ENCODE measurements around the gene P2RY14.

DNA sequence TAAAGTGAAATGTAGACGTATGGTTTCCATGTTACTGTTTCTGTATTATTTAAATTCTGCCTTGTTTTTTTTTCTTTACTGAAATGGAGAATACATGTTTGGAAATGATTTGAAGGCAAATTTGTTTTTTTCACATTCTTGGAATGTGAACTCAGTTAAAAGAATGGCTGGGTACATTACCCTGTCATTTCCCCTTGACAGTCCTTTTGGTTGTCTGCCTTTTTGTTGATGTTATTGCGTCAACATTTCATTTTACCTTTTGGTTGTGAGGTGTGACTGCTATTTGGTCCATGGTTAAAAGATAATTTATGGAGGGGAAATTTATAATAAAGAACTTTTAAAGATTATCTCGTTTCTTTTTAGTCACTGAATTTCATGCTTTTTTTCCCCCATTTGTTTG, 72.1 kb downstream of the P2RY14 start:
- TF ChIP-seq, protein P1, sequence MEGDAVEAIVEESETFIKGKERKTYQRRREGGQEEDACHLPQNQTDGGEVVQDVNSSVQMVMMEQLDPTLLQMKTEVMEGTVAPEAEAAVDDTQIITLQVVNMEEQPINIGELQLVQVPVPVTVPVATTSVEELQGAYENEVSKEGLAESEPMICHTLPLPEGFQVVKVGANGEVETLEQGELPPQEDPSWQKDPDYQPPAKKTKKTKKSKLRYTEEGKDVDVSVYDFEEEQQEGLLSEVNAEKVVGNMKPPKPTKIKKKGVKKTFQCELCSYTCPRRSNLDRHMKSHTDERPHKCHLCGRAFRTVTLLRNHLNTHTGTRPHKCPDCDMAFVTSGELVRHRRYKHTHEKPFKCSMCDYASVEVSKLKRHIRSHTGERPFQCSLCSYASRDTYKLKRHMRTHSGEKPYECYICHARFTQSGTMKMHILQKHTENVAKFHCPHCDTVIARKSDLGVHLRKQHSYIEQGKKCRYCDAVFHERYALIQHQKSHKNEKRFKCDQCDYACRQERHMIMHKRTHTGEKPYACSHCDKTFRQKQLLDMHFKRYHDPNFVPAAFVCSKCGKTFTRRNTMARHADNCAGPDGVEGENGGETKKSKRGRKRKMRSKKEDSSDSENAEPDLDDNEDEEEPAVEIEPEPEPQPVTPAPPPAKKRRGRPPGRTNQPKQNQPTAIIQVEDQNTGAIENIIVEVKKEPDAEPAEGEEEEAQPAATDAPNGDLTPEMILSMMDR (IDR thresholded peaks at IDR 0.05; ENCODE audit: extremely low read depth in 1 of 2, insufficient read depth in 1 of 2, low read depth in 1 of 2, low read length in 2 of 2) = no peak
- TF ChIP-seq POLR2A (IDR thresholded peaks at IDR 0.05; ENCODE audit: low read depth, low read length) (no peak), EZH2 (IDR thresholded peaks at IDR 0.05; ENCODE audit: borderline replicate concordance, low read depth, low read length, severe bottlenecking) (no peak), POLR2AphosphoS5 (IDR thresholded peaks at IDR 0.05; ENCODE audit: insufficient read depth, low read depth, low read length) (no peak), JUN (IDR thresholded peaks at IDR 0.05; ENCODE audit: borderline replicate concordance, insufficient read depth, insufficient read length, low read depth) (no peak), MYC (IDR thresholded peaks at IDR 0.05; ENCODE audit: low read depth, low read length) (no peak)
- TF ChIP-seq, protein P2, sequence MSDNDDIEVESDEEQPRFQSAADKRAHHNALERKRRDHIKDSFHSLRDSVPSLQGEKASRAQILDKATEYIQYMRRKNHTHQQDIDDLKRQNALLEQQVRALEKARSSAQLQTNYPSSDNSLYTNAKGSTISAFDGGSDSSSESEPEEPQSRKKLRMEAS (IDR thresholded peaks at IDR 0.05; ENCODE audit: insufficient read depth, insufficient read length) = no peak

Data from endothelial cell of umbilical vein (primary cell).